ENCODE data around the gene RPP25L. TPM values are rescaled to one million over a fixed set of nuclear protein-coding genes. Genes with fewer than 3 reads are reported as not detected.

The RPP25L gene
- total and polyA plus RNA-seq, 9 of the 15 experiments (the other 6 are each of a cell fraction or from before 2014, with no cell fraction given): 16.3 to 43.7 (median 29.0) TPM

- no peak for TF ChIP-seq RBM39 (optimal IDR thresholded peaks at IDR 0.05; ENCODE audit: low read depth, low read length)
- no peak for TF ChIP-seq RUNX1 (IDR thresholded peaks at IDR 0.05; ENCODE audit: low read depth)
- TF ChIP-seq NR2C2 (CRISPR knock-in tag; IDR thresholded peaks at IDR 0.05): 0 out of 2 replicates have a peak, but pooled peaks have one; percentile 36
- peak; percentile 95 for TF ChIP-seq NR2C2 (tag; IDR thresholded peaks at IDR 0.05)
- no peak for TF ChIP-seq SFPQ (IDR thresholded peaks at IDR 0.05; ENCODE audit: low read depth, low read length)
- TF ChIP-seq ZNF41 (CRISPR knock-in tag; conservative IDR thresholded peaks at IDR 0.05): no peak
- TF ChIP-seq BCL6 (CRISPR knock-in tag; IDR thresholded peaks at IDR 0.05): no peak
- no peak for TF ChIP-seq MLX (CRISPR knock-in tag; conservative IDR thresholded peaks at IDR 0.05)
- TF ChIP-seq CHAMP1 (IDR thresholded peaks at IDR 0.05): no peak
- TF ChIP-seq ZNF584 (CRISPR knock-in tag; IDR thresholded peaks at IDR 0.05; ENCODE audit: low read depth): no peak
- no peak for TF ChIP-seq FOXJ3 (CRISPR knock-in tag; IDR thresholded peaks at IDR 0.05)
- no peak for TF ChIP-seq HINFP (tag; conservative IDR thresholded peaks at IDR 0.05; ENCODE audit: low read depth)
- TF ChIP-seq ZKSCAN3 (CRISPR knock-in tag; IDR thresholded peaks at IDR 0.05): no peak
- no peak for TF ChIP-seq ZNF134 (CRISPR knock-in tag; conservative IDR thresholded peaks at IDR 0.05)
- TF ChIP-seq ETV1 (tag; conservative IDR thresholded peaks at IDR 0.05; ENCODE audit: low read depth): no peak
- TF ChIP-seq MAFK (IDR thresholded peaks at IDR 0.05; ENCODE audit: low read length): no peak
- no peak for TF ChIP-seq CBX3 (IDR thresholded peaks at IDR 0.05; ENCODE audit: borderline replicate concordance in 1 of 2, low read length in 2 of 2)
- TF ChIP-seq FOXM1 (IDR thresholded peaks at IDR 0.05; ENCODE audit: low read depth): no peak
- TF ChIP-seq FOXM1 (CRISPR knock-in tag; IDR thresholded peaks at IDR 0.05; ENCODE audit: low read depth): no peak
- TF ChIP-seq ZNF197 (CRISPR knock-in tag; IDR thresholded peaks at IDR 0.05; ENCODE audit: low read depth): no peak
- no peak for TF ChIP-seq ZNF347 (CRISPR knock-in tag; IDR thresholded peaks at IDR 0.05; ENCODE audit: low read depth)
- no peak for TF ChIP-seq RFX7 (CRISPR knock-in tag; IDR thresholded peaks at IDR 0.05)
- peak; percentile 83 for TF ChIP-seq GABPA (tag; conservative IDR thresholded peaks at IDR 0.05; ENCODE audit: low read depth)
Measured at GRCh38 chr9:34651876-34652601, 40.1 kb upstream of the RPP25L start, which contains the start of gene IL11RA (continued).

All from K562 (cell line).